Measurements from ENCODE around the gene KNG1.
A peak's percentile ranks its signal among the peaks of the same experiment; 100 is the strongest.
"Not testable (repeated sequence)": the region's sequence is repeated elsewhere in the genome, so short reads cannot be mapped to it uniquely, and the experiment has no call there.

Gene KNG1

GRCh38 chr3:186708983-186709679 lies 8.0 kb upstream of the KNG1 start:
- DNase-seq (ENCODE audit: low read depth in 3 of 3), result no peak

- DNase-seq (ENCODE audit: low read depth in 3 of 3), result not testable (repeated sequence)
Measured at GRCh38 chr3:186710694-186711093, 6.5 kb upstream of the KNG1 start.

GRCh38 chr3:186713499-186713898 lies 3.7 kb upstream of the KNG1 start:
- no peak for DNase-seq (ENCODE audit: low read depth in 3 of 3)

- no peak for DNase-seq (ENCODE audit: low read depth in 3 of 3)
Measured at GRCh38 chr3:186719945-186720739, 3.0 kb downstream of the KNG1 start.

GRCh38 chr3:186722457-186722856 lies 5.3 kb downstream of the KNG1 start:
- DNase-seq (ENCODE audit: low read depth in 3 of 3), result no peak

- no peak for DNase-seq (ENCODE audit: low read depth in 3 of 3)
Measured at GRCh38 chr3:186724911-186725310, 7.8 kb downstream of the KNG1 start.

GRCh38 chr3:186732169-186732766 lies 15.1 kb downstream of the KNG1 start:
- DNase-seq (ENCODE audit: low read depth in 3 of 3), result peak in 2 of 3 donors; percentile 5 to 10

- DNase-seq (ENCODE audit: low read depth in 3 of 3), result no peak
Measured at GRCh38 chr3:186742618-186743380, 25.6 kb downstream of the KNG1 start.

- no peak for DNase-seq (ENCODE audit: low read depth in 3 of 3)
Measured at GRCh38 chr3:186743666-186744065, 26.5 kb downstream of the KNG1 start.

- no peak for DNase-seq (ENCODE audit: low read depth in 3 of 3)
Measured at GRCh38 chr3:186746008-186746407, 28.8 kb downstream of the KNG1 start.

- no peak for DNase-seq (ENCODE audit: low read depth in 3 of 3)
Measured at GRCh38 chr3:186750316-186750715, 33.2 kb downstream of the KNG1 start.

GRCh38 chr3:186751480-186751879 lies 34.3 kb downstream of the KNG1 start:
- no peak for DNase-seq (ENCODE audit: low read depth in 3 of 3)

GRCh38 chr3:186754006-186754405 lies 36.8 kb downstream of the KNG1 start:
- DNase-seq (ENCODE audit: low read depth in 3 of 3), result no peak

GRCh38 chr3:186754871-186755270 lies 37.7 kb downstream of the KNG1 start:
- DNase-seq (ENCODE audit: low read depth in 3 of 3), result no peak

- DNase-seq (ENCODE audit: low read depth in 3 of 3), result no peak
Measured at GRCh38 chr3:186757214-186757613, 40.1 kb downstream of the KNG1 start.

GRCh38 chr3:186757686-186758220 lies 40.6 kb downstream of the KNG1 start:
- no peak for DNase-seq (ENCODE audit: low read depth in 3 of 3)

- DNase-seq (ENCODE audit: low read depth in 3 of 3), result no peak
Measured at GRCh38 chr3:186759231-186759930, 42.2 kb downstream of the KNG1 start.

- DNase-seq (ENCODE audit: low read depth in 3 of 3), result no peak
Measured at GRCh38 chr3:186760141-186760833, 43.1 kb downstream of the KNG1 start.

- DNase-seq (ENCODE audit: low read depth in 3 of 3), result no peak
Measured at GRCh38 chr3:186760897-186761447, 43.8 kb downstream of the KNG1 start.

GRCh38 chr3:186772281-186772694 lies 55.1 kb downstream of the KNG1 start:
- DNase-seq (ENCODE audit: low read depth in 3 of 3), result no peak
